Hair follicle dermal papilla cell (primary cell): Measurements from ENCODE around the gene INS. TPM values are rescaled to one million over a fixed set of nuclear protein-coding genes. Genes with fewer than 3 reads are reported as not detected.
A peak's percentile ranks its signal among the peaks of the same experiment; 100 is the strongest.

ENCODE experiments used
- small RNA-seq: library from RNA; depleted of rRNA; stranded (forward); fragments of <200 nt; gene quantifications from one replicate; pipeline ENCODE3, GENCODE V24; 2012
- total RNA-seq: library from RNA; depleted of rRNA; stranded (reverse); fragments of >200 nt; gene quantifications from 2 replicates; pipeline ENCODE4 v1.2.3, GENCODE V29; 2012

Gene INS
- total RNA-seq, result not detected in 2 replicates

GRCh38 chr11:2160736-2161259 lies at the start of gene INS:
TSS of gene INS (minus strand) at chr11:2161209. CDS start at chr11:2160971, 238 bp downstream.

GRCh38 chr11:2171591-2172003 lies 10.6 kb upstream of the INS start, which contains the start of gene TH:
TSS of gene TH (minus strand) at chr11:2171815. CDS start at chr11:2171786, 29 bp downstream.

GRCh38 chr11:2139123-2139521 lies 21.9 kb downstream of the INS start, which contains the start of gene IGF2:
TSS of gene IGF2 (minus strand) at chr11:2139389. CDS start at chr11:2135523, 3,866 bp downstream.

Small RNA genes within 50 kb of the gene (small RNA-seq; reads per million reads assigned to genes)
- gene MIR4686 (not detected), gene MIR483 (3.4 reads per million, percentile 66 among the genes with 10 or more reads in this experiment)

Other genes starting within 250 kb of the INS start
- gene TNNT3, start 241.5 kb downstream of the INS start, total RNA-seq, result not detected in 2 replicates
- gene MRPL23, start 213.9 kb downstream of the INS start, total RNA-seq, result 80.2 and 128 TPM in 2 replicates
- 0.49 and 0.73 TPM in 2 replicates for gene H19, start 163.4 kb downstream of the INS start, total RNA-seq
- 0.85 and 1.9 TPM in 2 replicates for gene IGF2, start 21.8 kb downstream of the INS start, total RNA-seq
- 1.2 and 4.9 TPM in 2 replicates for gene TH, start 10.6 kb upstream of the INS start, total RNA-seq
- gene ASCL2, start 109.4 kb upstream of the INS start, total RNA-seq, result not detected in 2 replicates
- gene C11orf21, start 140.7 kb upstream of the INS start, total RNA-seq, result 0.16 and 0.36 TPM in 2 replicates
- gene TSPAN32, start 140.8 kb upstream of the INS start, total RNA-seq, result 2.1 and 2.9 TPM in 2 replicates
- gene CD81, start 216.1 kb upstream of the INS start, total RNA-seq, result 350 and 404 TPM in 2 replicates
- gene TSSC4, start 239.5 kb upstream of the INS start, total RNA-seq, result 52.6 and 60.2 TPM in 2 replicates